WTC11 (cell line): Measurements from ENCODE around the gene HELQ. TPM values are rescaled to one million over a fixed set of nuclear protein-coding genes. Genes with fewer than 3 reads are reported as not detected.

Experiments used
- ATAC-seq: fragments of 200-7000 bp; cut with Tn5 transposase; 2 replicates; pipeline ENCODE4 v1.10.0; 2021; ENCODE audit warnings: mild to moderate bottlenecking, moderate library complexity
- CTCF ChIA-PET: fragments of 300-600 bp; sonication (Branson Sonifier 250); formaldehyde crosslinking; loops from one replicate; lab custom pipeline; 2021; ENCODE audit warnings: antibody characterized with exemption; lab: Charles Lee
- POLR2A ChIA-PET: fragments of 350-600 bp; sonication (Branson Sonifier 250); formaldehyde crosslinking; loops from one replicate; lab custom pipeline; 2021; ENCODE audit warnings: antibody characterized with exemption; lab: Charles Lee
- DNase-seq: peaks from one replicate; pipeline ENCODE4 v3.0.0; 2021; ENCODE audit warnings: low spot score
- H3K27ac Mint-ChIP-seq: 2 replicates; pipeline ENCODE4 v1.8.0; 2021; ENCODE audit warnings: mixed read lengths
- H3K27me3 Mint-ChIP-seq: 2 replicates; pipeline ENCODE4 v1.8.0; 2021; ENCODE audit warnings: low read depth, mild to moderate bottlenecking, moderate library complexity, mixed read lengths
- H3K36me3 Mint-ChIP-seq: 2 replicates; pipeline ENCODE4 v1.8.0; 2021; ENCODE audit warnings: mixed read lengths
- H3K4me1 Mint-ChIP-seq: 2 replicates; pipeline ENCODE4 v1.8.0; 2022; ENCODE audit warnings: mixed read lengths
- H3K4me3 Mint-ChIP-seq: 2 replicates; pipeline ENCODE4 v1.8.0; 2021; ENCODE audit warnings: mild to moderate bottlenecking, moderate library complexity, mixed read lengths
- H3K9me3 Mint-ChIP-seq: 2 replicates; pipeline ENCODE4 v1.8.0; 2021; ENCODE audit warnings: mixed read lengths
- CREM ChIP-seq: sonication (generic); formaldehyde crosslinking; IDR thresholded peaks from 2 replicates; pipeline ENCODE4 v1.8.1; 2022; ENCODE audit warnings: mild to moderate bottlenecking, missing genetic modification reagents, moderate library complexity
- ELF4 ChIP-seq: sonication (generic); formaldehyde crosslinking; IDR thresholded peaks from 2 replicates; pipeline ENCODE4 v1.8.1; 2022; ENCODE audit warnings: low read depth, mild to moderate bottlenecking, moderate library complexity, missing genetic modification reagents
- RELA ChIP-seq: sonication (generic); formaldehyde crosslinking; IDR thresholded peaks from 2 replicates; pipeline ENCODE4 v1.8.1; 2022; ENCODE audit warnings: missing genetic modification reagents, mild to moderate bottlenecking, borderline replicate concordance
- SP1 ChIP-seq: sonication (generic); formaldehyde crosslinking; conservative IDR thresholded peaks from 2 replicates; pipeline ENCODE4 v1.8.1; 2022; ENCODE audit warnings: missing genetic modification reagents
- TCF7 ChIP-seq: sonication (generic); formaldehyde crosslinking; IDR thresholded peaks from 2 replicates; pipeline ENCODE4 v1.8.0; 2022; ENCODE audit warnings: mild to moderate bottlenecking, low read depth, missing genetic modification reagents, moderate library complexity
- TP53 ChIP-seq: sonication (generic); formaldehyde crosslinking; IDR thresholded peaks from 2 replicates; pipeline ENCODE4 v1.8.1; 2023; ENCODE audit warnings: mild to moderate bottlenecking, missing genetic modification reagents
- ZNF317 ChIP-seq: sonication (generic); formaldehyde crosslinking; IDR thresholded peaks from 2 replicates; pipeline ENCODE4 v1.8.1; 2023; ENCODE audit warnings: low read depth, mild to moderate bottlenecking, moderate library complexity, missing genetic modification reagents, borderline replicate concordance
- ZNF423 ChIP-seq: fragments of 250-450 bp; sonication (Bioruptor Pico); IDR thresholded peaks from 2 replicates; pipeline ENCODE4 v2.1.2; 2022; ENCODE audit warnings: mild to moderate bottlenecking, moderate library complexity
- total RNA-seq: library from RNA; stranded (reverse); gene quantifications from 3 replicates; pipeline ENCODE4 v1.2.3, GENCODE V29; 2021
- TF ChIP-seq, protein P1 (sequence below): fragments of 250-450 bp; sonication (Bioruptor Pico); IDR thresholded peaks from 2 replicates; pipeline ENCODE4 v1.9.0; 2021; ENCODE audit warnings: mild to moderate bottlenecking, borderline replicate concordance
- TF ChIP-seq, protein P2 (sequence below): sonication (generic); formaldehyde crosslinking; IDR thresholded peaks from 2 replicates; pipeline ENCODE4 v1.8.0; 2022; ENCODE audit warnings: missing genetic modification reagents
- TF ChIP-seq, protein P3 (sequence below): fragments of 250-450 bp; sonication (Bioruptor Pico); IDR thresholded peaks from 2 replicates; pipeline ENCODE4 v1.9.0; 2021; ENCODE audit warnings: mild to moderate bottlenecking
- TF ChIP-seq, protein P4 (sequence below): sonication (generic); formaldehyde crosslinking; IDR thresholded peaks from 2 replicates; pipeline ENCODE4 v1.8.0; 2022; ENCODE audit warnings: mild to moderate bottlenecking, missing genetic modification reagents
- TF ChIP-seq, protein P5 (sequence below): sonication (generic); formaldehyde crosslinking; IDR thresholded peaks from 2 replicates; pipeline ENCODE4 v1.8.1; 2023; ENCODE audit warnings: mild to moderate bottlenecking, missing genetic modification reagents, moderate library complexity
- TF ChIP-seq, protein P6 (sequence below): sonication (generic); formaldehyde crosslinking; IDR thresholded peaks from 2 replicates; pipeline ENCODE4 v1.8.1; 2023; ENCODE audit warnings: mild to moderate bottlenecking, moderate library complexity, missing genetic modification reagents
- TF ChIP-seq, protein P7 (sequence below): sonication (generic); formaldehyde crosslinking; IDR thresholded peaks from 2 replicates; pipeline ENCODE4 v1.8.0; 2022; ENCODE audit warnings: mild to moderate bottlenecking, missing genetic modification reagents
- TF ChIP-seq, protein P8 (sequence below): sonication (generic); formaldehyde crosslinking; IDR thresholded peaks from 2 replicates; pipeline ENCODE4 v1.8.0; 2023; ENCODE audit warnings: missing genetic modification reagents

HELQ gene
- total RNA-seq, 1 experiment from 2014 or later: 10.1 TPM

DNA sequence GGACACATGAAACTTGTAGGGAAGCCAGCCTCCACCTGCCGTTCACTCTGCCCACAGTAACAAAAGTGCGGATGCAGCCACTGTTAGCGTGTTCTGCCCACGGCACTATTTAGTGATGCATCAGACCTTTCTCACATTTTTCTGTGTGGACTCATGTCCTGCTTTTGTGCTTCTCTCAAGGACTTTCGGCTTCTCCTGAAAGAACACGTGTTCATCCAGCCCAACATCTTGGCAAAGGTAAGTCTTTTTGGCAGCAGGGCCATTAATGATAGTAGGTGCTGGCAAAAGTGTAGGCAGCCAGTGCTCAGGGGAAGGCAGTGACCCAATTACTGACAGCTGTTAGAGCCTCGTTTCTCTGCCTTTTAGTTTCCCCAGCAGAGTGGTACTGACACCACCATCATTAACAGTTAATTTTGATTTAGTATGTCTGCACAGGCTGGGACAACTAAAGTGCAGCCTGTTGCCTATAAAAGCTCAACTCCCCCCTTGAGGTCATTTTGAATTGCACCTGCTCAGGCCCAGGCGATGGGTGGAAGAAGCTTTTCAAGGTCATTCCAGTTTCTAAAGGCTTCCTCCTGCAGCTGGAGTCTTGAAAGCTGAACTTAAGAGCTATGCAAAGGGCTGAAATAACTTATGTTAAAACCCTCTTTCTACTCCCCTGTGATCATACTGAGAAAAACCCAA is 66.4 kb downstream of the HELQ start:
- ChIA-PET CTCF (interaction anchor here (0.8 kb wide), 1 partner anchor 60 kb away, joined by 5 read pairs; no protein-coding TSS in a partner anchor), POLR2A (no interaction called here)
- Mint-ChIP-seq H3K27me3 (peaks cover 89% of the 10 kb centered on the region), H3K4me1 (peaks cover 44% of the 10 kb centered on the region), H3K4me3 (no peak overlapping the region), H3K36me3 (no peaks in the 10 kb centered on the region), H3K27ac (no peak overlapping the region), H3K9me3 (0 out of 2 replicates have a peak, but pooled peaks cover 6% of the 10 kb centered on the region)
- ATAC-seq (no peak), DNase-seq (no peak)
- TF ChIP-seq ZNF317 (CRISPR knock-in tag): no peak
- TF ChIP-seq, protein P1, sequence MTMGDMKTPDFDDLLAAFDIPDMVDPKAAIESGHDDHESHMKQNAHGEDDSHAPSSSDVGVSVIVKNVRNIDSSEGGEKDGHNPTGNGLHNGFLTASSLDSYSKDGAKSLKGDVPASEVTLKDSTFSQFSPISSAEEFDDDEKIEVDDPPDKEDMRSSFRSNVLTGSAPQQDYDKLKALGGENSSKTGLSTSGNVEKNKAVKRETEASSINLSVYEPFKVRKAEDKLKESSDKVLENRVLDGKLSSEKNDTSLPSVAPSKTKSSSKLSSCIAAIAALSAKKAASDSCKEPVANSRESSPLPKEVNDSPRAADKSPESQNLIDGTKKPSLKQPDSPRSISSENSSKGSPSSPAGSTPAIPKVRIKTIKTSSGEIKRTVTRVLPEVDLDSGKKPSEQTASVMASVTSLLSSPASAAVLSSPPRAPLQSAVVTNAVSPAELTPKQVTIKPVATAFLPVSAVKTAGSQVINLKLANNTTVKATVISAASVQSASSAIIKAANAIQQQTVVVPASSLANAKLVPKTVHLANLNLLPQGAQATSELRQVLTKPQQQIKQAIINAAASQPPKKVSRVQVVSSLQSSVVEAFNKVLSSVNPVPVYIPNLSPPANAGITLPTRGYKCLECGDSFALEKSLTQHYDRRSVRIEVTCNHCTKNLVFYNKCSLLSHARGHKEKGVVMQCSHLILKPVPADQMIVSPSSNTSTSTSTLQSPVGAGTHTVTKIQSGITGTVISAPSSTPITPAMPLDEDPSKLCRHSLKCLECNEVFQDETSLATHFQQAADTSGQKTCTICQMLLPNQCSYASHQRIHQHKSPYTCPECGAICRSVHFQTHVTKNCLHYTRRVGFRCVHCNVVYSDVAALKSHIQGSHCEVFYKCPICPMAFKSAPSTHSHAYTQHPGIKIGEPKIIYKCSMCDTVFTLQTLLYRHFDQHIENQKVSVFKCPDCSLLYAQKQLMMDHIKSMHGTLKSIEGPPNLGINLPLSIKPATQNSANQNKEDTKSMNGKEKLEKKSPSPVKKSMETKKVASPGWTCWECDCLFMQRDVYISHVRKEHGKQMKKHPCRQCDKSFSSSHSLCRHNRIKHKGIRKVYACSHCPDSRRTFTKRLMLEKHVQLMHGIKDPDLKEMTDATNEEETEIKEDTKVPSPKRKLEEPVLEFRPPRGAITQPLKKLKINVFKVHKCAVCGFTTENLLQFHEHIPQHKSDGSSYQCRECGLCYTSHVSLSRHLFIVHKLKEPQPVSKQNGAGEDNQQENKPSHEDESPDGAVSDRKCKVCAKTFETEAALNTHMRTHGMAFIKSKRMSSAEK (CRISPR knock-in tag): no peak
- TF ChIP-seq, protein P2, sequence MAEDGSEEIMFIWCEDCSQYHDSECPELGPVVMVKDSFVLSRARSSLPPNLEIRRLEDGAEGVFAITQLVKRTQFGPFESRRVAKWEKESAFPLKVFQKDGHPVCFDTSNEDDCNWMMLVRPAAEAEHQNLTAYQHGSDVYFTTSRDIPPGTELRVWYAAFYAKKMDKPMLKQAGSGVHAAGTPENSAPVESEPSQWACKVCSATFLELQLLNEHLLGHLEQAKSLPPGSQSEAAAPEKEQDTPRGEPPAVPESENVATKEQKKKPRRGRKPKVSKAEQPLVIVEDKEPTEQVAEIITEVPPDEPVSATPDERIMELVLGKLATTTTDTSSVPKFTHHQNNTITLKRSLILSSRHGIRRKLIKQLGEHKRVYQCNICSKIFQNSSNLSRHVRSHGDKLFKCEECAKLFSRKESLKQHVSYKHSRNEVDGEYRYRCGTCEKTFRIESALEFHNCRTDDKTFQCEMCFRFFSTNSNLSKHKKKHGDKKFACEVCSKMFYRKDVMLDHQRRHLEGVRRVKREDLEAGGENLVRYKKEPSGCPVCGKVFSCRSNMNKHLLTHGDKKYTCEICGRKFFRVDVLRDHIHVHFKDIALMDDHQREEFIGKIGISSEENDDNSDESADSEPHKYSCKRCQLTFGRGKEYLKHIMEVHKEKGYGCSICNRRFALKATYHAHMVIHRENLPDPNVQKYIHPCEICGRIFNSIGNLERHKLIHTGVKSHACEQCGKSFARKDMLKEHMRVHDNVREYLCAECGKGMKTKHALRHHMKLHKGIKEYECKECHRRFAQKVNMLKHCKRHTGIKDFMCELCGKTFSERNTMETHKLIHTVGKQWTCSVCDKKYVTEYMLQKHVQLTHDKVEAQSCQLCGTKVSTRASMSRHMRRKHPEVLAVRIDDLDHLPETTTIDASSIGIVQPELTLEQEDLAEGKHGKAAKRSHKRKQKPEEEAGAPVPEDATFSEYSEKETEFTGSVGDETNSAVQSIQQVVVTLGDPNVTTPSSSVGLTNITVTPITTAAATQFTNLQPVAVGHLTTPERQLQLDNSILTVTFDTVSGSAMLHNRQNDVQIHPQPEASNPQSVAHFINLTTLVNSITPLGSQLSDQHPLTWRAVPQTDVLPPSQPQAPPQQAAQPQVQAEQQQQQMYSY (CRISPR knock-in tag): no peak
- TF ChIP-seq, protein P3, sequence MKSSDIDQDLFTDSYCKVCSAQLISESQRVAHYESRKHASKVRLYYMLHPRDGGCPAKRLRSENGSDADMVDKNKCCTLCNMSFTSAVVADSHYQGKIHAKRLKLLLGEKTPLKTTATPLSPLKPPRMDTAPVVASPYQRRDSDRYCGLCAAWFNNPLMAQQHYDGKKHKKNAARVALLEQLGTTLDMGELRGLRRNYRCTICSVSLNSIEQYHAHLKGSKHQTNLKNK (CRISPR knock-in tag): no peak
- TF ChIP-seq, protein P4, sequence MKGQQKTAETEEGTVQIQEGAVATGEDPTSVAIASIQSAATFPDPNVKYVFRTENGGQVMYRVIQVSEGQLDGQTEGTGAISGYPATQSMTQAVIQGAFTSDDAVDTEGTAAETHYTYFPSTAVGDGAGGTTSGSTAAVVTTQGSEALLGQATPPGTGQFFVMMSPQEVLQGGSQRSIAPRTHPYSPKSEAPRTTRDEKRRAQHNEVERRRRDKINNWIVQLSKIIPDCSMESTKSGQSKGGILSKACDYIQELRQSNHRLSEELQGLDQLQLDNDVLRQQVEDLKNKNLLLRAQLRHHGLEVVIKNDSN: no peak
- TF ChIP-seq CREM (CRISPR knock-in tag): no peak
- TF ChIP-seq, protein P5, sequence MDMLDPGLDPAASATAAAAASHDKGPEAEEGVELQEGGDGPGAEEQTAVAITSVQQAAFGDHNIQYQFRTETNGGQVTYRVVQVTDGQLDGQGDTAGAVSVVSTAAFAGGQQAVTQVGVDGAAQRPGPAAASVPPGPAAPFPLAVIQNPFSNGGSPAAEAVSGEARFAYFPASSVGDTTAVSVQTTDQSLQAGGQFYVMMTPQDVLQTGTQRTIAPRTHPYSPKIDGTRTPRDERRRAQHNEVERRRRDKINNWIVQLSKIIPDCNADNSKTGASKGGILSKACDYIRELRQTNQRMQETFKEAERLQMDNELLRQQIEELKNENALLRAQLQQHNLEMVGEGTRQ (CRISPR knock-in tag): no peak
- TF ChIP-seq SP1: no peak
- TF ChIP-seq, protein P6, sequence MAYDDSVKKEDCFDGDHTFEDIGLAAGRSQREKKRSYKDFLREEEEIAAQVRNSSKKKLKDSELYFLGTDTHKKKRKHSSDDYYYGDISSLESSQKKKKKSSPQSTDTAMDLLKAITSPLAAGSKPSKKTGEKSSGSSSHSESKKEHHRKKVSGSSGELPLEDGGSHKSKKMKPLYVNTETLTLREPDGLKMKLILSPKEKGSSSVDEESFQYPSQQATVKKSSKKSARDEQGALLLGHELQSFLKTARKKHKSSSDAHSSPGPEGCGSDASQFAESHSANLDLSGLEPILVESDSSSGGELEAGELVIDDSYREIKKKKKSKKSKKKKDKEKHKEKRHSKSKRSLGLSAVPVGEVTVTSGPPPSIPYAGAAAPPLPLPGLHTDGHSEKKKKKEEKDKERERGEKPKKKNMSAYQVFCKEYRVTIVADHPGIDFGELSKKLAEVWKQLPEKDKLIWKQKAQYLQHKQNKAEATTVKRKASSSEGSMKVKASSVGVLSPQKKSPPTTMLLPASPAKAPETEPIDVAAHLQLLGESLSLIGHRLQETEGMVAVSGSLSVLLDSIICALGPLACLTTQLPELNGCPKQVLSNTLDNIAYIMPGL (CRISPR knock-in tag): no peak
- TF ChIP-seq ELF4 (CRISPR knock-in tag): no peak
- no peak for TF ChIP-seq TCF7

DNA sequence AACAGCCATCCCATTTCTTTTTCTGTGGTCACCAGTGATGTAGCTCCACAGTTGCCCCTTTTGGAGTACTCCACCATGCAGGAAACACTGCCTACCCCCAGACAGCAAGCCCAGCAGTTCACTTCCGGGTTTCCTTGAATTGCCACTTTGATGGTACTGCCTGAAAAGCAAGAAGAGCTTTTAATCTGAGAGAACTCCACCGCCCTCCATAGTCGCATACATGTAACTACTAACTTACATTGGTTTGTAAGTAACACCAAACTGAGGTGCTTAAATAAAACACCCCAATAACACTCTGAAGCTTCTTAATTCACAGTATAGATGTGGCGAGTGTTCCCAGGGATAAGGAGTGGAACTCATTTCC is 67.3 kb downstream of the HELQ start:
- Mint-ChIP-seq H3K4me3 (no peak overlapping the region), H3K9me3 (0 out of 2 replicates have a peak, but pooled peaks cover 10% of the 10 kb centered on the region), H3K36me3 (no peaks in the 10 kb centered on the region), H3K27ac (no peak overlapping the region), H3K27me3 (peaks cover 84% of the 10 kb centered on the region), H3K4me1 (peaks cover 44% of the 10 kb centered on the region)
- ChIA-PET POLR2A (no interaction called here), CTCF (interaction anchor here (0.6 to 1.9 kb wide), 4 partner anchors 26 to 104 kb away, joined by 3 to 8 read pairs (median 5); partner anchors contain the start of gene COQ2)
- DNase-seq: no peak
- TF ChIP-seq, protein P7, sequence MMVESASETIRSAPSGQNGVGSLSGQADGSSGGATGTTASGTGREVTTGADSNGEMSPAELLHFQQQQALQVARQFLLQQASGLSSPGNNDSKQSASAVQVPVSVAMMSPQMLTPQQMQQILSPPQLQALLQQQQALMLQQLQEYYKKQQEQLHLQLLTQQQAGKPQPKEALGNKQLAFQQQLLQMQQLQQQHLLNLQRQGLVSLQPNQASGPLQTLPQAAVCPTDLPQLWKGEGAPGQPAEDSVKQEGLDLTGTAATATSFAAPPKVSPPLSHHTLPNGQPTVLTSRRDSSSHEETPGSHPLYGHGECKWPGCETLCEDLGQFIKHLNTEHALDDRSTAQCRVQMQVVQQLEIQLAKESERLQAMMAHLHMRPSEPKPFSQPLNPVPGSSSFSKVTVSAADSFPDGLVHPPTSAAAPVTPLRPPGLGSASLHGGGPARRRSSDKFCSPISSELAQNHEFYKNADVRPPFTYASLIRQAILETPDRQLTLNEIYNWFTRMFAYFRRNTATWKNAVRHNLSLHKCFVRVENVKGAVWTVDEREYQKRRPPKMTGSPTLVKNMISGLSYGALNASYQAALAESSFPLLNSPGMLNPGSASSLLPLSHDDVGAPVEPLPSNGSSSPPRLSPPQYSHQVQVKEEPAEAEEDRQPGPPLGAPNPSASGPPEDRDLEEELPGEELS (CRISPR knock-in tag): no peak
- TF ChIP-seq RELA (CRISPR knock-in tag) (no peak), ZNF423 (CRISPR knock-in tag) (no peak), TP53 (no peak)
- TF ChIP-seq, protein P8, sequence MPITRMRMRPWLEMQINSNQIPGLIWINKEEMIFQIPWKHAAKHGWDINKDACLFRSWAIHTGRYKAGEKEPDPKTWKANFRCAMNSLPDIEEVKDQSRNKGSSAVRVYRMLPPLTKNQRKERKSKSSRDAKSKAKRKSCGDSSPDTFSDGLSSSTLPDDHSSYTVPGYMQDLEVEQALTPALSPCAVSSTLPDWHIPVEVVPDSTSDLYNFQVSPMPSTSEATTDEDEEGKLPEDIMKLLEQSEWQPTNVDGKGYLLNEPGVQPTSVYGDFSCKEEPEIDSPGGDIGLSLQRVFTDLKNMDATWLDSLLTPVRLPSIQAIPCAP (CRISPR knock-in tag): no peak
- ATAC-seq: no peak
